HepG2 (cell line): ENCODE data around the gene RPE. TPM values are rescaled to one million over a fixed set of nuclear protein-coding genes. Genes with fewer than 3 reads are reported as not detected.

ENCODE experiments used
- ATAC-seq: fragments of 200-7000 bp; cut with Tn5 transposase; 3 replicates; pipeline ENCODE4 v1.9.1; 2020; ENCODE audit warnings: mild to moderate bottlenecking, moderate library complexity
- BruUV-seq: library from RNA; stranded (reverse); fragments of 400-500 nt; replicated peaks from 2 replicates; lab custom pipeline; 2021; lab: Mats Ljungman, UMichigan
- CTCF ChIA-PET: fragments of 300-600 bp; formaldehyde crosslinking; extraction: SDS; loops from one replicate; lab custom pipeline; 2021; ENCODE audit warnings: low total read pairs, inconsistent platforms, low intra/inter-chr PET ratio; lab: Yijun Ruan, JAX
- POLR2A ChIA-PET: fragments of 350-600 bp; sonication (Branson Sonifier 250); formaldehyde crosslinking; loops from one replicate; lab custom pipeline; 2020; ENCODE audit warnings: antibody characterized with exemption, inconsistent platforms; lab: Yijun Ruan, JAX
- DNase-seq: peaks from one replicate; pipeline ENCODE4 v3.0.0-alpha.2; 2015; ENCODE audit warnings: low spot score
- FAIRE-seq: peaks from 3 replicates; lab custom pipeline; 2011; peaks lifted over from hg19 to GRCh38; lab: Jason Lieb, UNC
- H2AFZ ChIP-seq: one replicate; pipeline ENCODE4 v1.6.1; 2011; ENCODE audit warnings: low read length, inconsistent platforms
- H3K27ac ChIP-seq: fragments of 300-600 bp; 3 replicates; pipeline ENCODE4 v1.8.0; 2011; ENCODE audit warnings: mixed run types, mild to moderate bottlenecking, mixed read lengths, low read length, inconsistent platforms; ENCODE audit not compliant: insufficient read depth; ENCODE audit errors: extremely low read length
- H3K27me3 ChIP-seq, 2 experiments: fragments of 200-600 bp in 1 of 2; 2 replicates in 1 of 2; 3 replicates in 1 of 2; pipeline versions ENCODE4 v1.6.0 to v1.8.0; 2011; ENCODE audit warnings: low read length in 2 of 2, mild to moderate bottlenecking in 2 of 2, moderate library complexity in 2 of 2, inconsistent platforms in 1 of 2; ENCODE audit not compliant: insufficient read depth in 2 of 2, control insufficient read depth in 1 of 2
- H3K36me3 ChIP-seq, 2 experiments: fragments of 200-600 bp in 1 of 2; replicated peaks in 1 of 2; 2 replicates in 1 of 2; 3 replicates in 1 of 2; pipeline versions ENCODE4 v1.5.1 to v1.8.0; 2011; ENCODE audit warnings: low read length in 2 of 2, inconsistent platforms in 1 of 2; ENCODE audit not compliant: insufficient read depth in 2 of 2, control insufficient read depth in 1 of 2
- H3K4me1 ChIP-seq: 2 replicates; pipeline ENCODE4 v1.5.1; 2012; ENCODE audit warnings: low read length, inconsistent platforms; ENCODE audit not compliant: insufficient read depth
- H3K4me2 ChIP-seq: 2 replicates; pipeline ENCODE4 v1.6.0; 2011; ENCODE audit warnings: low read depth, low read length, inconsistent platforms
- H3K4me3 ChIP-seq, 3 experiments: fragments of 200-600 bp in 1 of 3; sonication (generic), shearing (Covaris generic) in 1 of 3; replicated peaks in 1 of 3; 2 replicates each; pipeline ENCODE4 v1.5.1; 2011 to 2016; ENCODE audit warnings: low read length in 3 of 3, inconsistent platforms in 2 of 3, low read depth in 2 of 3, mild to moderate bottlenecking in 2 of 3, control low read depth in 1 of 3, mixed read lengths in 1 of 3; ENCODE audit not compliant: insufficient read depth in 1 of 3
- H3K79me2 ChIP-seq: one replicate; pipeline ENCODE4 v1.6.1; 2011; ENCODE audit warnings: low read length, inconsistent platforms; ENCODE audit not compliant: insufficient read depth
- H3K9ac ChIP-seq: 2 replicates; pipeline ENCODE4 v1.6.0; 2011; ENCODE audit warnings: mild to moderate bottlenecking, low read depth, low read length, inconsistent platforms; ENCODE audit not compliant: insufficient read depth
- H3K9me3 ChIP-seq: 2 replicates; pipeline ENCODE4 v1.5.1; 2012; ENCODE audit warnings: mild to moderate bottlenecking, low read length
- H4K20me1 ChIP-seq: 2 replicates; pipeline ENCODE4 v1.6.0; 2011; ENCODE audit warnings: inconsistent platforms, mild to moderate bottlenecking, low read length, moderate library complexity; ENCODE audit not compliant: insufficient read depth
- CEBPB ChIP-seq: IDR thresholded peaks from 2 replicates; pipeline ENCODE4 v1.6.1; 2011; ENCODE audit warnings: low read depth, low read length, improper control_type of control experiment, borderline replicate concordance
- JUNB ChIP-seq: sonication (generic); formaldehyde crosslinking; IDR thresholded peaks from 2 replicates; pipeline ENCODE4 v1.8.0; 2022; ENCODE audit warnings: missing genetic modification reagents, mild to moderate bottlenecking, borderline replicate concordance
- NFE2L1 ChIP-seq: sonication (generic); formaldehyde crosslinking; IDR thresholded peaks from 2 replicates; pipeline ENCODE4 v1.4.0; 2020; ENCODE audit warnings: missing genetic modification reagents, mild to moderate bottlenecking, borderline replicate concordance
- SALL1 ChIP-seq: sonication (generic); formaldehyde crosslinking; IDR thresholded peaks from 2 replicates; pipeline ENCODE4 v1.8.0; 2022; ENCODE audit warnings: mild to moderate bottlenecking, missing genetic modification reagents
- ZNF75D ChIP-seq: sonication (generic); formaldehyde crosslinking; IDR thresholded peaks from 2 replicates; pipeline ENCODE4 v1.8.1; 2023; ENCODE audit warnings: missing genetic modification reagents, mild to moderate bottlenecking, borderline replicate concordance
- WGBS: methylation state at CpG from one replicate; pipeline ENCODE4 v1.1.6; 2017; ENCODE audit warnings: low lambda C conversion rate; 5-methylcytosine and 5-hydroxymethylcytosine counted together
- in situ Hi-C: cut with HindIII; loops from 2 replicates; pipeline ENCODE4 v1.10.0; 2017; ENCODE audit warnings: low pct_unique_long_range_greater_than_20kb; ENCODE audit not compliant: extremely low pct_ligation_motif_present
- intact Hi-C: fragments of 100-400 bp; cut with micrococcal nuclease; formaldehyde crosslinking; loops from one replicate; pipeline ENCODE4 v1.10.0; 2022; ENCODE audit not compliant: unreplicated experiment
- polyA plus RNA-seq, 8 experiments: library from polyadenylated mRNA; depleted of rRNA in 3 of 8; stranded (reverse) in 7 of 8; unstranded in 1 of 8; fragments of >200 nt; fragmentation: Illumina TruSeq in 4 of 8; extraction: Trizol in 4 of 8; gene quantifications; 2 replicates each; pipeline versions ENCODE4 v1.2.1 to v1.2.3, GENCODE V29; 2011 to 2016; ENCODE audit warnings: low read depth in 4 of 8, missing spikeins in 1 of 8, mixed read lengths in 1 of 8; ENCODE audit not compliant: insufficient read depth in 1 of 8
- total RNA-seq, 5 experiments: library from RNA; depleted of rRNA; stranded (reverse); fragments of >200 nt; fragmentation: Illumina TruSeq; extraction: Trizol; gene quantifications; 2 replicates each; pipeline ENCODE4 v1.2.3, GENCODE V29; 2016; ENCODE audit warnings: low read depth in 1 of 5
- TF ChIP-seq, protein P1 (sequence below): sonication (generic); formaldehyde crosslinking; IDR thresholded peaks from 2 replicates; pipeline ENCODE4 v1.4.0; 2020; ENCODE audit warnings: missing genetic modification reagents

The RPE gene
- total and polyA plus RNA-seq, 2 of the 13 experiments (the other 11 are each of a cell fraction or from before 2014, with no cell fraction given), result 72.3 to 107 TPM

DNA sequence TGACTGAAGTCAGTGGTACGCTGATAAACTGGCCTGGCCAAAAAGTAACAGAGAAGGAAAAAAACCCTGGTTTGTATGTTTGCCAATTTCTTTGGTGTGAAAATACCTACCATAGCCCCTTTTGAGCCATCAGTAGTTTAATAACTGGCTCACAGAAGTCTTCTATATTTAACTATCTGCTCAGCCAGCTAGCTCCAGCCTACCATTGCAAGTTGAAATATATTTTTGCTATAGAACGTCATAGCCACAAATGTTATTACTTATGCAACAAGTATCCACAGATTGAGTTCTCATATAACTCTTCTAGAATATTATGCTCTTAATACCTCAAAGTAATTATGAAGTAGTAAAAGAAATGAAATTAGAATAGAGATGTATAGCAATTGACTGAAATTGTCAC is 25.2 kb downstream of the RPE start:
- 95% methylated on average over 2 of the region's 2 CpGs for WGBS
- no peaks in the 10 kb centered on the region for H4K20me1 ChIP-seq
- H3K4me2 ChIP-seq, result no peak overlapping the region
- intact Hi-C loops (no loop called here), in situ Hi-C loops (no loop called here)
- no peaks in the 10 kb centered on the region for H3K9me3 ChIP-seq
- FAIRE-seq (no peak), ATAC-seq (no peak), DNase-seq (no peak)
- H3K79me2 ChIP-seq, result no peaks in the 10 kb centered on the region
- H3K4me1 ChIP-seq, result no peaks in the 10 kb centered on the region
- H3K36me3 ChIP-seq, result peaks cover 3 to 16% of the 10 kb centered on the region in 2 experiments; a peak in 3 of 5 replicates
- no peak for TF ChIP-seq ZNF75D (CRISPR knock-in tag)
- TF ChIP-seq, protein P1, sequence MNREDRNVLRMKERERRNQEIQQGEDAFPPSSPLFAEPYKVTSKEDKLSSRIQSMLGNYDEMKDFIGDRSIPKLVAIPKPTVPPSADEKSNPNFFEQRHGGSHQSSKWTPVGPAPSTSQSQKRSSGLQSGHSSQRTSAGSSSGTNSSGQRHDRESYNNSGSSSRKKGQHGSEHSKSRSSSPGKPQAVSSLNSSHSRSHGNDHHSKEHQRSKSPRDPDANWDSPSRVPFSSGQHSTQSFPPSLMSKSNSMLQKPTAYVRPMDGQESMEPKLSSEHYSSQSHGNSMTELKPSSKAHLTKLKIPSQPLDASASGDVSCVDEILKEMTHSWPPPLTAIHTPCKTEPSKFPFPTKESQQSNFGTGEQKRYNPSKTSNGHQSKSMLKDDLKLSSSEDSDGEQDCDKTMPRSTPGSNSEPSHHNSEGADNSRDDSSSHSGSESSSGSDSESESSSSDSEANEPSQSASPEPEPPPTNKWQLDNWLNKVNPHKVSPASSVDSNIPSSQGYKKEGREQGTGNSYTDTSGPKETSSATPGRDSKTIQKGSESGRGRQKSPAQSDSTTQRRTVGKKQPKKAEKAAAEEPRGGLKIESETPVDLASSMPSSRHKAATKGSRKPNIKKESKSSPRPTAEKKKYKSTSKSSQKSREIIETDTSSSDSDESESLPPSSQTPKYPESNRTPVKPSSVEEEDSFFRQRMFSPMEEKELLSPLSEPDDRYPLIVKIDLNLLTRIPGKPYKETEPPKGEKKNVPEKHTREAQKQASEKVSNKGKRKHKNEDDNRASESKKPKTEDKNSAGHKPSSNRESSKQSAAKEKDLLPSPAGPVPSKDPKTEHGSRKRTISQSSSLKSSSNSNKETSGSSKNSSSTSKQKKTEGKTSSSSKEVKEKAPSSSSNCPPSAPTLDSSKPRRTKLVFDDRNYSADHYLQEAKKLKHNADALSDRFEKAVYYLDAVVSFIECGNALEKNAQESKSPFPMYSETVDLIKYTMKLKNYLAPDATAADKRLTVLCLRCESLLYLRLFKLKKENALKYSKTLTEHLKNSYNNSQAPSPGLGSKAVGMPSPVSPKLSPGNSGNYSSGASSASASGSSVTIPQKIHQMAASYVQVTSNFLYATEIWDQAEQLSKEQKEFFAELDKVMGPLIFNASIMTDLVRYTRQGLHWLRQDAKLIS (CRISPR knock-in tag), result no peak
- TF ChIP-seq CEBPB, result no peak
- TF ChIP-seq NFE2L1, result no peak
- TF ChIP-seq JUNB, result no peak
- no peak for TF ChIP-seq SALL1 (CRISPR knock-in tag)
- no TSS peak for BruUV-seq
- H3K27me3 ChIP-seq, result no peaks in the 10 kb centered on the region
- H3K9ac ChIP-seq, result no peak overlapping the region
- H2AFZ ChIP-seq, result no peak overlapping the region
- CTCF ChIA-PET, result no interaction called here
- H3K27ac ChIP-seq, result no peak overlapping the region
- H3K4me3 ChIP-seq, result no peak overlapping the region
- POLR2A ChIA-PET, result no interaction called here
